ENCODE measurements around the gene SLC31A2. TPM values are rescaled to one million over a fixed set of nuclear protein-coding genes. Genes with fewer than 3 reads are reported as not detected.
"Not testable (repeated sequence)": the region's sequence is repeated elsewhere in the genome, so short reads cannot be mapped to it uniquely, and the experiment has no call there.

The SLC31A2 gene
- total and polyA plus RNA-seq, 2 experiments from 2014 or later, result 1.8 to 3.8 TPM

GRCh38 chr9:113111065-113111951 is 39.5 kb upstream of the SLC31A2 start:
- not testable (repeated sequence) for H3K27ac Mint-ChIP-seq; H3K9me3 Mint-ChIP-seq; H3K36me3 ChIP-seq (ENCODE audit: insufficient read depth); H3F3A ChIP-seq (replicated peaks; ENCODE audit: low read depth); H2AFZ ChIP-seq; H4K20me1 ChIP-seq (replicated peaks; ENCODE audit: insufficient read depth); H3K4me1 ChIP-seq (ENCODE audit: insufficient read depth); H3K4me2 ChIP-seq; H3K27ac ChIP-seq (ENCODE audit: low read depth); H3K4me3 ChIP-seq; H3K9me2 ChIP-seq (ENCODE audit: insufficient read depth); H3K4me1 Mint-ChIP-seq; H3K36me3 Mint-ChIP-seq (ENCODE audit: low read depth); H3K27me3 Mint-ChIP-seq (ENCODE audit: insufficient read depth, low read depth, poor library complexity); H3K79me2 ChIP-seq (replicated peaks; ENCODE audit: insufficient read depth); H3K4me3 Mint-ChIP-seq
- peak; percentile 18 for DNase-seq (ENCODE audit: low spot score)
- ATAC-seq, result peak; percentile 86
- peak; percentile 31 to 67 for TF ChIP-seq CTCF (conservative IDR thresholded peaks at IDR 0.05; ENCODE audit: low read depth in 2 of 2)
- H3K27me3 ChIP-seq (ENCODE audit: insufficient read depth), result 0 out of 2 replicates have a peak, but pooled peaks cover 10% of the 10 kb centered on the region

- not testable (repeated sequence) for H3K4me2 ChIP-seq; H3K27ac ChIP-seq (ENCODE audit: low read depth); H3K79me2 ChIP-seq (replicated peaks; ENCODE audit: insufficient read depth); H3K36me3 Mint-ChIP-seq (ENCODE audit: low read depth); H3K4me1 Mint-ChIP-seq; H3K27me3 Mint-ChIP-seq (ENCODE audit: insufficient read depth, low read depth, poor library complexity); H3F3A ChIP-seq (replicated peaks; ENCODE audit: low read depth); H3K36me3 ChIP-seq (ENCODE audit: insufficient read depth); H3K4me3 Mint-ChIP-seq; H3K4me1 ChIP-seq (ENCODE audit: insufficient read depth); H3K9me3 Mint-ChIP-seq; DNase-seq (ENCODE audit: low spot score); H2AFZ ChIP-seq; H3K27ac Mint-ChIP-seq; H3K9me2 ChIP-seq (ENCODE audit: insufficient read depth); H4K20me1 ChIP-seq (replicated peaks; ENCODE audit: insufficient read depth); H3K4me3 ChIP-seq
- H3K27me3 ChIP-seq (ENCODE audit: insufficient read depth), result 0 out of 2 replicates have a peak, but pooled peaks cover 10% of the 10 kb centered on the region
- TF ChIP-seq CTCF (conservative IDR thresholded peaks at IDR 0.05; ENCODE audit: low read depth in 2 of 2), result peak; percentile 14 to 55; a peak in 2 of 4 replicates
- peak; percentile 82 for ATAC-seq
Measured at GRCh38 chr9:113112706-113113510, 37.9 kb upstream of the SLC31A2 start.

GRCh38 chr9:113118829-113119228 is 32.0 kb upstream of the SLC31A2 start:
- not testable (repeated sequence) for H3K36me3 ChIP-seq (ENCODE audit: insufficient read depth); H3K36me3 Mint-ChIP-seq (ENCODE audit: low read depth); H3K4me1 Mint-ChIP-seq; H3K27ac Mint-ChIP-seq; H3K27ac ChIP-seq (ENCODE audit: low read depth); H2AFZ ChIP-seq; H3K4me3 Mint-ChIP-seq; H3K9me3 Mint-ChIP-seq; H3K9me2 ChIP-seq (ENCODE audit: insufficient read depth); H3K4me3 ChIP-seq; H3F3A ChIP-seq (replicated peaks; ENCODE audit: low read depth); H3K79me2 ChIP-seq (replicated peaks; ENCODE audit: insufficient read depth); H3K27me3 Mint-ChIP-seq (ENCODE audit: insufficient read depth, low read depth, poor library complexity); H3K27me3 ChIP-seq (ENCODE audit: insufficient read depth); H4K20me1 ChIP-seq (replicated peaks; ENCODE audit: insufficient read depth); ATAC-seq; H3K4me1 ChIP-seq (ENCODE audit: insufficient read depth); H3K4me2 ChIP-seq; DNase-seq (ENCODE audit: low spot score)
